Smooth muscle cell (in vitro differentiated cells): Measurements from ENCODE around the gene ANO6. TPM values are rescaled to one million over a fixed set of nuclear protein-coding genes. Genes with fewer than 3 reads are reported as not detected.

ENCODE experiments used
- DNase-seq: peaks from one replicate; lab custom pipeline; 2025; ENCODE audit not compliant: unreplicated experiment; lab: John Stamatoyannopoulos, UW
- H2AFZ ChIP-seq: fragments of 200-600 bp; sonication (generic); 2 replicates; pipeline ENCODE4 v1.6.0; 2016; ENCODE audit warnings: antibody characterized with exemption, low read depth, mild to moderate bottlenecking
- H3F3A ChIP-seq: fragments of 200-600 bp; sonication (generic); 2 replicates; pipeline ENCODE4 v1.6.0; 2017; ENCODE audit warnings: antibody characterized with exemption, low read depth
- H3K27ac ChIP-seq: fragments of 200-600 bp; sonication (generic); 2 replicates; pipeline ENCODE4 v1.5.1; 2016; ENCODE audit warnings: low read depth, mild to moderate bottlenecking
- H3K27me3 ChIP-seq: fragments of 200-600 bp; sonication (generic); 2 replicates; pipeline ENCODE4 v1.6.1; 2016; ENCODE audit warnings: low read depth, mild to moderate bottlenecking
- H3K36me3 ChIP-seq: fragments of 200-600 bp; sonication (generic); 2 replicates; pipeline ENCODE4 v1.5.1; 2016; ENCODE audit warnings: low read depth
- H3K4me1 ChIP-seq: fragments of 200-600 bp; sonication (generic); 2 replicates; pipeline ENCODE4 v1.5.1; 2016; ENCODE audit warnings: low read depth
- H3K4me2 ChIP-seq: fragments of 200-600 bp; sonication (generic); 2 replicates; pipeline ENCODE4 v1.6.0; 2016; ENCODE audit warnings: mild to moderate bottlenecking
- H3K4me3 ChIP-seq: fragments of 200-600 bp; sonication (generic); 2 replicates; pipeline ENCODE4 v1.5.1; 2016; ENCODE audit warnings: mild to moderate bottlenecking
- H3K79me2 ChIP-seq: fragments of 200-600 bp; sonication (generic); 2 replicates; pipeline ENCODE4 v1.6.0; 2016; ENCODE audit warnings: low read depth, mild to moderate bottlenecking
- H3K9ac ChIP-seq: fragments of 200-600 bp; sonication (generic); 2 replicates; pipeline ENCODE4 v1.6.0; 2016; ENCODE audit warnings: low read depth
- H3K9me3 ChIP-seq: fragments of 200-600 bp; sonication (generic); replicated peaks from 2 replicates; pipeline ENCODE4 v1.5.1; 2016; ENCODE audit warnings: low read depth
- H4K20me1 ChIP-seq: fragments of 200-600 bp; sonication (generic); 2 replicates; pipeline ENCODE4 v1.6.0; 2016; ENCODE audit warnings: low read depth
- CTCF ChIP-seq: fragments of 200-600 bp; sonication (generic); IDR thresholded peaks from 2 replicates; pipeline ENCODE4 v1.5.1; 2017; ENCODE audit warnings: borderline replicate concordance, mild to moderate bottlenecking, antibody characterized with exemption; ENCODE audit not compliant: insufficient read depth, poor library complexity, severe bottlenecking
- WGBS: methylation state at CpG from one replicate; pipeline ENCODE4 v1.1.7; 2016; ENCODE audit warnings: low lambda C conversion rate; 5-methylcytosine and 5-hydroxymethylcytosine counted together
- polyA plus RNA-seq: library from polyadenylated mRNA; unstranded; fragments of >200 nt; fragmentation: Nextera tagmentation; extraction: Ambion mirVana; gene quantifications from 2 replicates; pipeline ENCODE4 v1.2.1, GENCODE V29; 2016
- total RNA-seq: library from RNA; depleted of rRNA; stranded (reverse); fragments of >200 nt; gene quantifications from 2 replicates; pipeline ENCODE4 v1.2.3, GENCODE V29; 2014

The ANO6 gene
- total and polyA plus RNA-seq, 2 experiments from 2014 or later = 44.8 to 106 TPM

- H3K27ac ChIP-seq = no peak overlapping the region
- H3K27me3 ChIP-seq = no peaks in the 10 kb centered on the region
Measured at GRCh38 chr12:45406988-45407850, 191.3 kb downstream of the ANO6 start.

GRCh38 chr12:45407981-45408728 is 192.3 kb downstream of the ANO6 start:
- no peaks in the 10 kb centered on the region for H4K20me1 ChIP-seq
- no peaks in the 10 kb centered on the region for H3K4me1 ChIP-seq
- DNase-seq = no peak
- no peaks in the 10 kb centered on the region for H3F3A ChIP-seq
- WGBS = 97% methylated on average over 10 of the region's 10 CpGs
- no peak overlapping the region for H2AFZ ChIP-seq
- H3K79me2 ChIP-seq = no peaks in the 10 kb centered on the region
- no peak overlapping the region for H3K4me3 ChIP-seq
- no peak overlapping the region for H3K9ac ChIP-seq
- H3K27me3 ChIP-seq = no peaks in the 10 kb centered on the region
- no peaks in the 10 kb centered on the region for H3K9me3 ChIP-seq
- H3K27ac ChIP-seq = no peak overlapping the region
- no peak overlapping the region for H3K4me2 ChIP-seq
- no peak for TF ChIP-seq CTCF
- peaks cover 24% of the 10 kb centered on the region for H3K36me3 ChIP-seq

More at GRCh38 chr12:45406988-45407850, 191.3 kb downstream of the ANO6 start:
- no peak overlapping the region for H2AFZ ChIP-seq
- no peaks in the 10 kb centered on the region for H4K20me1 ChIP-seq
- H3K4me2 ChIP-seq = no peak overlapping the region
- H3K4me3 ChIP-seq = no peak overlapping the region
- no peaks in the 10 kb centered on the region for H3K9me3 ChIP-seq
- no peak for TF ChIP-seq CTCF
- H3K79me2 ChIP-seq = no peaks in the 10 kb centered on the region
- H3K9ac ChIP-seq = no peak overlapping the region
- 96% methylated on average over 10 of the region's 10 CpGs for WGBS
- H3K4me1 ChIP-seq = no peaks in the 10 kb centered on the region
- no peak for DNase-seq
- peaks cover 26% of the 10 kb centered on the region for H3K36me3 ChIP-seq
- H3F3A ChIP-seq = no peaks in the 10 kb centered on the region

GRCh38 chr12:45408729-45409114 is 192.8 kb downstream of the ANO6 start:
- Histone ChIP-seq H3K9me3 (no peaks in the 10 kb centered on the region), H2AFZ (no peak overlapping the region), H3K4me1 (no peaks in the 10 kb centered on the region), H3K9ac (no peak overlapping the region), H3K36me3 (peaks cover 18% of the 10 kb centered on the region), H3K4me3 (no peak overlapping the region), H4K20me1 (no peaks in the 10 kb centered on the region), H3K27me3 (no peaks in the 10 kb centered on the region), H3F3A (no peaks in the 10 kb centered on the region), H3K4me2 (no peak overlapping the region), H3K79me2 (no peaks in the 10 kb centered on the region), H3K27ac (peak overlapping the region; percentile 80)
- TF ChIP-seq CTCF = no peak
- DNase-seq = no peak
- 94% methylated on average over 2 of the region's 2 CpGs for WGBS
